GM21786 (cell line): ENCODE measurements around the gene TMEM169.

Experiments
- ATAC-seq: cut with Tn5 transposase; IDR thresholded peaks from one replicate; pipeline ENCODE4 v1.9.1; 2021; ENCODE audit not compliant: unreplicated experiment

TMEM169 gene

DNA sequence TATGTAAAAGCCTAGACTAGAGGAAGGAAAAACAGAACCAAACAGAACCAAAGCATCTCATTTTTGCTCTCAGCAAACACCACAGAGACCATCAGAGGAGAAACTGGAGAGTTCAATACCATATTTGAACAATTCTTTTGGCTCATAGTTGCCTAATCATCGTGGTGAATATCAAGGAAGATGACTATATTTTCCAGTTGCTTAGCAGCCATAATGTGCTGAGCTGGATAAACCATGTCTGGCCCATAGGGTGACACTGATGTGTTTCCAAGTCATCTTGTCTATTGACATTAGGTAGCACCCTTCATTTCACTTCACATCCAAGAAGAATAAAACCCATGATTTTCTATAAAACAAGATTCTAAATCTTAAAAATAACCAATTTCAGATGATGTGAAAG, 21.5 kb downstream of the TMEM169 start:
- no peak for ATAC-seq

DNA sequence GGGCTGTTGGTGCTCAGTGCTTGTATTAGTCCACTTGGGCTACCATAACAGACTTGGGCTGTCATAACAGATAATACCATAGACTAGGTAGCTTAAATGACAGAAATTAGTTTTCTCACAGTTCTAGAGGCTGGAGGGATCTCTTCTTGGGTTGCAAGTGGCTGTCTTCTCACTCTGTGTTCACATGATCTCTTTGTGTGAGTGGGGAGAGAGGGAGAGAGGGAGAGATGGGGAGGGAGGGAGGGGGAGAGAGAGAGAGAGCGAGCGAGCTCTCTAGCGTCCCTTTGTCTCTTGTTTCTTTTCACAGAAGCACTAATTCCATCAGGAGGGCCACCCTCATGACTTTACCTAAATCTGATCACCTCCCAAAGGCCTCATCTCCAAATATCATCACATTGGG, 23.0 kb downstream of the TMEM169 start:
- ATAC-seq = no peak

GRCh38 chr2:216107320-216107719, 25.6 kb downstream of the TMEM169 start:
- no peak for ATAC-seq

DNA sequence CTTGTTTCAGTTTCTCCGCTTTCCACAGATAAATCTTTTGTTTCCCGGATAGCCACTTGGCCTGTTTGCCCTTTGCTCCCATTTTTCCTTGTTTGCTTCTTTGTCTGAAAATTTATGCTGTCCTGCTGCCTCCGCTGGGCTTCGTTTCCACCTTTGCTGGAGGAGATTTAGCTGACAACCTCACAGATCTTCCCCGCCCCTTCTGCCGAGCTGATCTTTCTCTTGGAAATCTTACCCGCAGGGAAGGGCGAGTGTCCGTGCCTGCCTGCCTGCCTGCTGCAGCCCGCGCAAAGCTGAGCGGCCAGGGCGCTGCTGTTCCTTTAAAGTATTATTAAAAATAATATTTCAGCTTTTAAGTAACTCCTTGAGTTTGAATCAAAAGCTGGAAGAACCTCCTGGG, 26.0 kb downstream of the TMEM169 start:
- ATAC-seq = no peak

GRCh38 chr2:216108310-216108966, 26.7 kb downstream of the TMEM169 start:
- ATAC-seq = no peak

DNA sequence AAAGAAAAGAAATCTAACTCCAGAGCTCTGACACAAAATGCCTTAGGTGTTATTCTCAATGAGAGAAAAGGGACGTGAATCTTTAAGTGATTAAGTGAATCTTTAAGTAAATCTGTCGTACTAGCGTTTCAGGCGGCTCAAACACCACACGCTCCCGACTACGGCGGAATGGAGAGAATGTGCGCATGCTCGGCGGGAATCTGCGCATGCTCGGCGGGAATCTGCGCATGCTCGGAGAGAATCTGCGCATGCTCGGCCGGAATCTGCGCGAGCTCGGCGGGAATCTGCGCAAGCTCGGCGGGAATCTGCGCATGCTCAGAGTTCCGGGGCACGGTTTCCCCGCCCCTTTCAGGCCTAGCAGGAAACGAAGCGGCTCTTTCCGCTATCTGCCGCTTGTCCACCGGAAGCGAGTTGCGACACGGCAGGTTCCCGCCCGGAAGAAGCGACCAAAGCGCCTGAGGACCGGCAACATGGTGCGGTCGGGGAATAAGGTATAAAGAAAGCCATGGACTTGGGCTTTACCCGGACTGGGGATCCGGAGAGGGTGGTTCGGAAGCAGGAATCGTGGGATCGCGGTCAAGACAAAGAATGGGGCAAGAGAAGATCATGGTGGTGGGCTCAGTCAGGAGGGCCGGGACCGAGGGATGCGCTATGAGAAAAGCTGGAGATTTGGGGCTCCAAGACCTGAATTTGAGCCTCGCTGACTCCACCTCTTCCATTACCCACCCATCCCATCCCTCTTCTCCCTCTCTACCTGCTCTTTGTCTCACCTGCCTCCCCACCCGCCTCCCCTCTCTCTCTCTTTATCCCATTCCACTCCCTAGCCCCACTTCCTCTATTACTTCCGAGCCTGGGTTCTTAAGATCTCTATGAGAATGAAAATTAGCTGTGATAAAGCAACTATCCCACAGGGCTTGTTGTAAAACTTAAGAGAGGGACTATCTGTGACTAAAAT, 27.5 kb downstream of the TMEM169 start, which contains the start of gene XRCC5:
TSS of gene XRCC5 (plus strand) at position 382 of the 955 bp plus-strand sequence. CDS start at position 471, 89 bp downstream.
- ATAC-seq = peak; percentile 36

GRCh38 chr2:216109962-216110614, 28.4 kb downstream of the TMEM169 start:
- no peak for ATAC-seq

GRCh38 chr2:216110620-216111019, 28.9 kb downstream of the TMEM169 start:
- no peak for ATAC-seq

GRCh38 chr2:216111122-216111521, 29.4 kb downstream of the TMEM169 start:
- ATAC-seq = no peak

- no peak for ATAC-seq
These were observed 31.2 kb downstream of the TMEM169 start for GRCh38 chr2:216112926-216113325.

DNA sequence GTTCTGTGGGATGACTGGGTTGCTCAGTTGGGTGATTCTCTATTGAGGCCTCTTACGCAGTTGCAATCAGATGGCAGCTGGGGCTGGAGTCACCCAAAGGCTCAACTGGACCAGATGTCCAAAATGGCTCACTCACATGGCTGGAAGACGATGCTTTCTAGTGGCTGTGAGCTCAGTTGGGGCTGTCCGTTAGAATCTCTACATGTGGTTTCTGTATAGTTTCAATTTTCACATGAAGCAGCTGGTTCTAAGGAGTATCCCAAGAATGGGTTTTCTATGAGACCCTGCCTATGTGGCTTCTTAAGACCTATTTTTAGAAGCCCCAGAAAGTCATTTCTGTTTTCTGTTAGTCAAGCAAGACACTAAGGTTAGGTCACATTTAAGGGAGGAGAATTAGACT, 31.9 kb downstream of the TMEM169 start:
- ATAC-seq = peak; percentile 73

DNA sequence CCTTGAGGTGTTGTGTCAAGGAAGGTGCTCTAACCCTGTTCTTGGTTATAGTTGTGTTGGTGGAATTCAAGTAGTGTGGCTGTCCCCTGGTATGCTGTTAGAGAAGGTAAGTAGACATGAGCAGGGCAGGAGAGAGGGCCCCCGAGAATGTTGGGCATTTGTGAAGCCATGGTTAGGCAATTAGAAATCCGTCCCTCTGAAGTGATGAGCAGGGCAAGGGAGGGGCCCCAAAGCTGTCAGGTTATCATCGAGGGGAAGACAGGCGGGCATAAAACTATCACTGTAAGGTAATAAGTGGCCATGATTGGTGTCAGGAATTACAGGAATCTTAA, 32.6 kb downstream of the TMEM169 start:
- no peak for ATAC-seq

GRCh38 chr2:216114714-216115531, 33.2 kb downstream of the TMEM169 start:
- peak; percentile 44 for ATAC-seq

DNA sequence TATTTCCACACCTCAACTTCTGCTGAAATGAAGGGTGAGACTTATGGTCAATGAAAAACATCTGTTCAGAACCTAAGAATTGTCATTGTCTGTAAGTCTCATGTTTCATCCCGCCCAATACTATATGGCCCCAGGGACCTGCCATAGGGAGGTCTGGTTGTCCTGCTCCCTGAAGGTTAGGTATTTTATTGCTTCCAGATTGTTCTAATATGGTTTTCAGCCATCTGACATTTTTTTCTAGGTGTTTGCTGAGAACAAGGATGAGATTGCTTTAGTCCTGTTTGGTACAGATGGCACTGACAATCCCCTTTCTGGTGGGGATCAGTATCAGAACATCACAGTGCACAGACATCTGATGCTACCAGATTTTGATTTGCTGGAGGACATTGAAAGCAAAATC, 34.7 kb downstream of the TMEM169 start:
- no peak for ATAC-seq

- ATAC-seq = no peak
These were observed 36.0 kb downstream of the TMEM169 start for GRCh38 chr2:216117561-216118340.

GRCh38 chr2:216118474-216118873, 36.8 kb downstream of the TMEM169 start:
- no peak for ATAC-seq

DNA sequence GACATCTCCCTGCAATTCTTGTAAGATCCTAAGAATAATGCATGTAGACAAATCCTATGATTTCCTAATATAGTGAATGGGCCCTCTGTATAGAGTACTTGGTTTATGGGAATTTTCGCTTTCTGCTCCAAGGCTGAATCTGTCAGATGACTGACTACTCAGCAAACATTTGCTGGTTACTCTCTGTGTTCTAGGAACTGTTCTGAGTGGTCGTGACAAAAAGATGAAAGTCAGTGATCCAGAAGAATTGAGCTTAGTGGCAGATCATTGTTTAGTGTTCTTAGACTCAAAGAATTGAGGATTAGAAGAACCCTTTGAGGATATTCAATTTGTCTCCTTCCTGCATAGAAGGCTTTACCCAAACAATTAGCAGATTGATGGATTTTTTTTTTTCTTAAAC, 37.4 kb downstream of the TMEM169 start:
- ATAC-seq = no peak

- no peak for ATAC-seq
These were observed 38.3 kb downstream of the TMEM169 start for GRCh38 chr2:216119986-216120385.

DNA sequence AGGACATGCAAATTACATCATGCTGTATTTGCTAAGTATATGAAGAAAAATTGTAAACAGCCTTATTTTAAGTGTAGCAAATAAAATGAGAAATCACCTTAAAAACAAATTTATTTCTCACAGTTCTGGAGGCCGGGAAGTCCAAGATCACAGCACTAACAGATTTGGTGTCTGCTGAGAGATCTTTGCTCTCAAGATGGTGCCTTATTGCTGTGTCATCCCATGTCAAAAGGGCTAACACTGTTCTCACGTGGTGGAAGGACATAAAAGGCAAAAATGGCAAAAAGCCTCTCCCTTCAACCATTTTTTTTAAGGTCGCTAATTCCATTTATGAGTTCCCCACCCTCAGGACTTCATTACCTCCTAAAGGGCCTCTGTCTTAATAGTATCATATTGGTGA, 39.5 kb downstream of the TMEM169 start:
- ATAC-seq = no peak

GRCh38 chr2:216126943-216127342, 45.2 kb downstream of the TMEM169 start:
- no peak for ATAC-seq
